Measurements from ENCODE around the gene DLK1. TPM values are rescaled to one million over a fixed set of nuclear protein-coding genes. Genes with fewer than 3 reads are reported as not detected.

DLK1 gene
- polyA plus RNA-seq, 3 donors = 2.7 to 6.1 (median 4.4) TPM

DNA sequence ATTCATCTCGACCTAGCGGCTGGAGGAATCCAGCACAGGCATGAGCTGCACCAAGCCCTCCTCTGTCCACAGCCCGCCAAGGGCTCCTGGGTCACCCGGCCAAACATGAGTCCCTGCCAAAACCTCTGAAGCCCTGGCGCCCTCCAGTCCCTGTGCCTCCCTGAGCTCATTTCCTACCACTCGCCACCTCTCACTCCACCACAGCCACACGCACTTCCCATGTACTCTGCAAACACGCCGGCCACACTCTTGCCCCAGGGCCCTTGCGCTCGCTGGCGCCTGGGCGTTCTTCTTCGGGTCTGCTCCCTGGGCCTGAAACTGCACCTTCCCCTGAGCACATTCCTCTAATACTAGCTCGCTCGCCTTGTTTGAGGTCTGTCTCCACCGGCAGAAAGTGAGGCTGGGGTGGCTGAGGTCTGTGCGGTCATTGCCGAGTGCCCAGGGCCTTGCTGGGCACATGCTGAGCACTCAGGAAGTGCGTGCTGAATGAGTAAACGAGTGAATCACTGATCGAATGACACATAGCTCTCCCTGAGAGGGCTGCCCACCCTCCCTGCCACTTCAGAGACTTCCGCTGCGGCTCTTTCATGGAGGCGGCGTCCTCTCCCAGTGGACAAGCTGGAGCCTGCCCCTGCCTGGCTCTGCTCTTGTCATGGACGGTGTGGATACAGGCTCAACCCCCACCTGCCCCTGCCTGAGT, 33.7 kb upstream of the DLK1 start:
- DNase-seq (ENCODE audit: low read depth in 3 of 3, low spot score in 2 of 3) = no peak

DNA sequence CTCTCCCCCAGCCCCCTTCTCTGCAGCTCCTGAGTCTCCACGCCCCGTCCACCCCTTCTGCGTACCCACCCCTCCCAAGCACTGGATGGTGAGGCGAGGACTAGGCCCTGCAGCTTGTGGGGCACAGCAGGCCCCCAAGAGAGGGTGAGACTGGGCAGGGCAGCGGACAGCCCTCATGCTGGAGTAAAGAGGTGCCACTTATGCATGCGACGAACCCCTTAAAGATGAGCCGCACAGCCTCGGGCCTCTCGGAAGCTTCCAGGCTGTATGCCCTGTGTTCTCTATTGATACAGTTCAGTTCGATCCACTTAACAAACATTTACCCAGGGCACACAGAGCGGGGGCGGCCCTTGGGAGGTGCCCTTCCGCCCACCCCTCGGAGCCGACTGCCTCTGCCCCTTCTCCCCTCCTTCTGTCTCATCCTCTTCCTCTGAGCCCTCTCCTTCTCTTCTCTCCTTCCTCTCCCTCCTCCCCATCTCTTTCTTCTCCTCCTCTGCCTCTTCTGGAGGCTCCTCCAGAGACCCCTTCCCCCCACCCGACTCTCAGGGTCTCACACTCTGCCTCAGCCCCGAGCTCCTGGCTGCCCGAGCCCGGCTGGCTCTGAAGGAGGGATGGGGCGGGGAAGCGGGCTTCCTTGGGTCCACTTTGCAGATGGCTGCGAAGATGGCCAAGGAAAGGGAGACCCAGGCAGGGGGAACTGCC, 32.7 kb upstream of the DLK1 start:
- DNase-seq (ENCODE audit: low read depth in 3 of 3, low spot score in 2 of 3) = no peak

GRCh38 chr14:100694579-100695422, 31.9 kb upstream of the DLK1 start:
- no peak for DNase-seq (ENCODE audit: low read depth in 3 of 3, low spot score in 2 of 3)

DNA sequence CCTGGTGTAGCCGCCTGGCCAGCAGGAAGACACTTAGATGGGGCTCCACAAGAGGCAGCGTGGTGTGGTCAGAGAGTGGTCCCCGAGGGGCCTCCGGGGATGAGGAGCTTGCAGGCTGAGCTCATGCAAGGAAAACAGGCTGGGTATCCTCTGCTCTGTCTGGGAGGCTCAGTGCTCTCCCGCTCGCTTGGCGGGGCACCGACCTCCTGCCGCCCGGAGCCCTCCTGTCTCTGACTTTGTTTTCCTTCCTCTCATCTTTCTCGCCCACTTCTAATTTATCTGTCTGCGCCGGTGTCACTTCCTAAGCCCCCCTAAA, 31.3 kb upstream of the DLK1 start:
- DNase-seq (ENCODE audit: low read depth in 3 of 3, low spot score in 2 of 3) = no peak

- no peak for DNase-seq (ENCODE audit: low read depth in 3 of 3, low spot score in 2 of 3)
Measured at GRCh38 chr14:100696008-100696407, 30.7 kb upstream of the DLK1 start.

GRCh38 chr14:100696590-100696989, 30.1 kb upstream of the DLK1 start:
- no peak for DNase-seq (ENCODE audit: low read depth in 3 of 3, low spot score in 2 of 3)

- DNase-seq (ENCODE audit: low read depth in 3 of 3, low spot score in 2 of 3) = no peak
Measured at GRCh38 chr14:100698066-100698465, 28.6 kb upstream of the DLK1 start.

DNA sequence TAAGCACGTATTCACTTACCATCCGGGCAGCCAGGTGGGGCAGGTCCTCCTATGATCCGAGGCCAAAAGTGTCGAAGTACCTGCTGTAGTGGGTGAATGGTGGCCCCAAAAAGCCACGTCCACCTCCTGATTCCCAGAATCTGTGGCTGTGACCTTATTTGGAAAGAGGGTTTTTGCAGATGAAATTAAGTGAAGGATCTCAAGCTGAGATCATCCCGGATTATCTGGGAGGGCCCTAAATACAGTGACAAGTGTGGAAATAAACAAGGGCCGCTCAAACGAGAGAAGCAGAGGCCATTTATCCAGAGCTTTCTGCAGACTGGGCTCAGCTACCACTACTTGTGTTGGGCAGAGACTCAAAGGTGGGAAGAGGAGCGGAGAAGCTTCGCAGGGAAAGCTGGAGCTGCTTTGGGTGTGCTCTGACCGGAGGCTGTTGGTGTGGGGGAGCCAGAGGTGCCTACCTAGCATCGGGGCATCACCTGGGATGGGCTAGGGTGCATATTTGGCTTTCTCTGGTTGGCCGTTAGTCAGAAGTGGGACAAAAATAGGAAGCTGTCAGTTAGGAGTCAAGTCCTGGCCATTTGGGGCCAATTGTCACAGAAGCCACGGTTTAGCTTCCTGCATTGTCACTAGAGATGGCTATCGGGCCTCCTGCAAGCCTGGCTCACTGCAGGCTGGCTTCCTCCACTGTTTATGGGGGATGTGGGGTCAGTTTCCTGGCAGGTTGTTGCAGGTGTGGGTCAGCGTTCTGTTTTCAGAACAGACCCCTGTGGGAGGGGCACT, 27.8 kb upstream of the DLK1 start:
- no peak for DNase-seq (ENCODE audit: low read depth in 3 of 3, low spot score in 2 of 3)

DNA sequence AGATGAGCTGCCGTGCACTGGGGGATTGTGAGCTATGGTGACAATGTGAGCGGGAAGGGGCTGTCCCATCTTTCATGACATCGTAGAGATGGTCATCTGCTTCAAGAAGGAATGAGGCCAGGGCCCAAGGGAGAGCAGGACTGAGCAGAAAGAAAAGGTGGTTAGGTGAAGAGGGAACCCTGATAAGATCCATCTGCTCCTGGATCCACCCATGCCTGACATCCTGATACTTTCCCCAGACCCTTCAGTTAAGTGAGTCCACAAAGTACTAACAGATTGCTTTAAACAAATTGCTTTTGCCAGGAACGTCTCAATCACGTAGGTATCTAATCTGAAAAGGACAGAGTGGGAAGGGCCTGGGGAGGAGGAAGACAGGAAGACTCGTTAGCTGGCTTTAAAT, 25.4 kb upstream of the DLK1 start:
- no peak for DNase-seq (ENCODE audit: low read depth in 3 of 3, low spot score in 2 of 3)

GRCh38 chr14:100702590-100702989, 24.1 kb upstream of the DLK1 start:
- no peak for DNase-seq (ENCODE audit: low read depth in 3 of 3, low spot score in 2 of 3)

DNA sequence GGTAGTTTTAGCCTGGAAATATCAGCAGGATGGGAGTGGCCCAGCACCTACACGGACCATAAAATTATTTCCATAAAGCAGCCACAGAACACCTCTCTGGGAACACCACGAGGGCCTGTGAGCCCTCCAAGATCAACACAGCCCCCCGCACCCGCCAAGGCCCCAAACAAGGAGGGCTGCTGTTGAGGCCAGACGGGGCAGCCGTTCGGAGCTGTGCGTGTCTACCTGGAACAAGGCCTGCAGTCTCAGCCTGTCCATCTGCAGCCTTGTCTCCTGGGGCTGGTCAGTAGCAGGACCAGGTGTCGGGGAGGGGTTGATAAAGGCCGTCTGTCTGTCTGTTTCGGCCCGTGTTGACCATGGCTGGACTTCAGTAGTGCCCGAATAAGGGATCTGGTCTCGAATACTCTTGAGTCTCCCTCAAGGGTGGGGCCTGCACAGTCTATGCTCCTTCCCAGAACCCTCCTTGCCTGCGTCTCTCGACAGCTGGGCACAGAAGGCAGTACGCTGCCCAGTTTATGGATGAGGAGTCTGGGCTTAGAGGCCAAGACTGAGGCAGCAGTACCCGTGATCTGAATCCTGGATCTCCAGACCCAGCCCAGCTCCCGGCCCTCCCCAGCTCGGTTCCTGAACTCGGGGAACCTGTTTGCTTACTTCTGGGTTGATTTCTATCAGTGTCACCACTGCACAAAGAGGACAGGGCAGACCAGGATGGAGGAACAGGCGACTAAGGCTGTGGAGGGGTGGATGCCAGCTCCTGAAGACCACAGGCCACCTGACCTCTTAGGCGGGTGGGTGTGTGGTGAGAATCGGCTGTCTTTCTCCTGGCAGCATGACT, 23.1 kb upstream of the DLK1 start:
- DNase-seq (ENCODE audit: low read depth in 3 of 3, low spot score in 2 of 3) = no peak

GRCh38 chr14:100706200-100706599, 20.5 kb upstream of the DLK1 start:
- no peak for DNase-seq (ENCODE audit: low read depth in 3 of 3, low spot score in 2 of 3)

DNA sequence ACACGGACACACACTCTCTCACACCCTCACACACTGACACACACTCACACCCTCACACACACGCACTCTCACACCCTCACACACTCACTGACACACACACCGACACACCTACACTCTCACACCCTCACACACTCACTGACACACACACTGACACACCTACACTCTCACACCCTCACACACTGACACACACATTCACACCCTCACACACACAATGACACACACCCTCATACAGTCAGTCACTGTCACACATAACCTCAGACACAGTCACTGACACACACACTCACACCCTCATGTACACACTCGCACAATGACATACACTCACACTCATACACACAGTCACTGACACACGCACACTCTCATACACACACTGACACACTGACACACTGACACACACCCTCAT, 19.8 kb upstream of the DLK1 start:
- no peak for DNase-seq (ENCODE audit: low read depth in 3 of 3, low spot score in 2 of 3)

- DNase-seq (ENCODE audit: low read depth in 3 of 3, low spot score in 2 of 3) = no peak
Measured at GRCh38 chr14:100708425-100709288, 18.0 kb upstream of the DLK1 start.

DNA sequence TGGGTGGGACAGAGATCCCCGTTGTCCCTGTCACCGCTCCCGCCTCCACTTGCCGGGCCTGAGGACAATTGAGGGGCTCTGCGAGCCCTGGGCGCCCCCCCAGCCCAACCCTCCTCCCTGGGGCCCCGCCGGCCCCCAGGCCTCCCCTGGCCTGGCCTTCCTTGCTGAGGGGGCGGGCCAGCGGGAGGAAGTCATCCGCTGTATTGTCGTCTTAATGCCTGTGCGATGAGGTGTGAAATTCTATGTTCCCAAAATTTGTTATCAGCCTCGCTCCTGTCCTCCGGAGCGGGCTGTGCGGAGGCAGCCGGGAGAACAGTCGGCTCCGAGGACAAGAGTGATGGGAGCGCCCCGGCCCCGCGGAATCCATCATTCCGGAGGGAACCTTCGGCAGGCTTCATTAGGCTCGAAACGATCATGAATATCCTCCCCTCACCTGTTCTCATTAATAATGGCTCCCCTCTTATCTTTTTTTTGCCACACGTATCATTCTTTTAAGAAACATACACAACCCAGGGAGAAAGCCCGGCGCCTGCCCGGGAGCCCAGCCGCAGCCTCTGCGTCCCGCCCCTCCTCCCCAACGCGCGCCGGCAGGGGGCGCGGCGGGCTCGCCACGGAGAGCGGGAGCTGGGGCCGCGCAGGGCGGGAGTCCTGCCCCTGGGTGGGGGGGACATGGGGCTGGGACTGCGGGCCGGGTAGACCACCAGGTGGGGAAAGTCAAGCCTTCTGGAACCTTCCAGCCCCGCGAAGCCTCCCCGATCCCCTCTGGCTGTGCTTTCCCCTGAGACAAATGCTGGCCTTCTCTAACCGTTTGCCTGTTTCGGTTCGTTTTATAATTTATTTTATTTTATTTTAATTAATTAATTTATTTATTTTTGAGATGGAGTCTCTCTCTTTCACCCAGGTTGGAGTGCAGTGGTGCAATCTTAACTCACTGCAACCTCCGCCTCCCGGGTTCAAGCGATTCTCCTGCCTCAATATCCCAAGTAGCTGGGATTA, 17.1 kb upstream of the DLK1 start:
- peak in 2 of 3 donors; percentile 29 to 45 for DNase-seq (ENCODE audit: low read depth in 3 of 3, low spot score in 2 of 3)

DNA sequence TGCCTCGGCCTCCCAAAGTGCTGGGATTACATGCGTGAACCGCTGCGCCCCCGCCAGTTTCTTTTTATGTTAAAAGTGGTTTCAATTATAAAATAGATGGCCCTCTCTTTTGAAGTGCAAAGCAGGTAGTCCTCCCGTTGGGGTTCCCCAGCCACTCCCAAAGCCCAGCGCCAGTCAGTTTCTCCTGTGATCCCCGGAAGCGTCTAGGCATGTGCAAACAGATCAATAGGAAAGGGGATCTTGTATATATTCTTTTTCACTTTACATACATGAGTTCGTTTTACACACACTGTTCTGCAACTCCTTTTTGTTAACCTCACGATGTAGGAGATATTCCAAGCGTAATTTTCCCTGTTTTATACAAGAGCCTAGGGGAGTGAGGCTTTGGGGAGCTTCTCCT, 16.3 kb upstream of the DLK1 start:
- DNase-seq (ENCODE audit: low read depth in 3 of 3, low spot score in 2 of 3) = no peak

GRCh38 chr14:100710826-100711462, 15.7 kb upstream of the DLK1 start:
- DNase-seq (ENCODE audit: low read depth in 3 of 3, low spot score in 2 of 3) = no peak

Measured in right renal cortex interstitium (tissue), 3 donors.